Esophagus squamous epithelium (tissue), 5 donors: ENCODE data around the gene VMO1. TPM values are rescaled to one million over a fixed set of nuclear protein-coding genes. Genes with fewer than 3 reads are reported as not detected.

ENCODE experiments used
- DNase-seq: peaks from one replicate; lab custom pipeline; 2025; lab: John Stamatoyannopoulos, UW
- H3K27ac ChIP-seq, 4 donors: fragments of 200-600 bp; sonication (generic); one replicate each; pipeline ENCODE4 v1.5.1; 2016 to 2019; ENCODE audit warnings: mild to moderate bottlenecking in 1 of 4
- H3K27me3 ChIP-seq, 4 donors: fragments of 200-600 bp; sonication (generic); 1 replicate in 3 of 4; 2 replicates in 1 of 4; pipeline versions ENCODE4 v1.5.1 to v1.6.0; 2017 to 2021; ENCODE audit warnings: antibody characterized with exemption in 1 of 4
- H3K36me3 ChIP-seq, 3 donors: fragments of 200-600 bp; sonication (generic); one replicate each; pipeline ENCODE4 v1.5.1; 2016 to 2019
- H3K4me1 ChIP-seq, 3 donors: fragments of 200-600 bp; sonication (generic); one replicate each; pipeline ENCODE4 v1.5.1; 2017 to 2019
- H3K4me3 ChIP-seq, 4 donors: fragments of 200-600 bp; sonication (generic); 1 replicate in 3 of 4; 2 replicates in 1 of 4; pipeline ENCODE4 v1.5.1; 2016 to 2019; ENCODE audit warnings: mild to moderate bottlenecking in 2 of 4, moderate library complexity in 1 of 4
- H3K9me3 ChIP-seq, 3 donors: fragments of 200-600 bp; sonication (generic); one replicate each; pipeline ENCODE4 v1.5.1; 2016 to 2019
- POLR2A ChIP-seq, 4 donors: fragments of 450-650 bp; IDR thresholded peaks; one replicate each; pipeline ENCODE4 v1.6.1; 2017; ENCODE audit warnings: antibody characterized with exemption in 4 of 4, mild to moderate bottlenecking in 4 of 4, moderate library complexity in 3 of 4
- WGBS, 2 donors: methylation state at CpG; one replicate each; pipeline ENCODE4 v1.1.5; 2018; 5-methylcytosine and 5-hydroxymethylcytosine counted together
- intact Hi-C: fragments of 100-400 bp; cut with DNase I; formaldehyde crosslinking; loops from one replicate; pipeline ENCODE4 v1.15.0; 2022
- total RNA-seq, 4 donors: library from RNA; depleted of rRNA; stranded (reverse); fragments of >200 nt; gene quantifications; one replicate each; pipeline ENCODE4 v1.1.0, GENCODE V29; 2016
- TF ChIP-seq, protein P1 (sequence below), 6 experiments: fragments of 450-650 bp in 4 of 6; fragments of 200-600 bp in 2 of 6; sonication (generic) in 2 of 6; IDR thresholded peaks; one replicate each; pipeline ENCODE4 v1.5.1; 2016 to 2019; ENCODE audit warnings: antibody characterized with exemption in 6 of 6, mild to moderate bottlenecking in 4 of 6, moderate library complexity in 4 of 6
- donor health status: DM: yes; HTN: yes; CAD: no.

VMO1 gene
- total RNA-seq, 4 donors from 2014 or later, result 1.3 to 5.2 (median 1.5) TPM; not detected in 1

DNA sequence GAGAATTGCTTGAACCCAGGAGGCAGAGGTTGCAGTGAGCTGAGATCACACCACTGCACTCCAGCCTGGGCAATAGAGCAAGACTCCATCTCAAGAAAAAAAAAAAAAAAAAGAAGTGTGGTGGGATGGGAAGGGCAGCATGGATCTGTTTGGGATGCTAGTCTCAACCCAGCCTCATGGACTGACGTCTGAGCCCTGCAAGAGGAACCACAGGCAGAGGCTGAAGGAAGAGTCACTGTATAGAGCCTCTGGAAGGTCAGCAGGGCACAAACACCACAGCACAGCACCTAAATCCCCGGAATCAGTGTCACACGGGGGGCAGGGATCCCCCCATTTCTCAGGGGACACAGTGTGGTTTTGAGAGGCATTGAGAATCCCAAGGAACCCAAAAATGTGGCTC lies 35.6 kb downstream of the VMO1 start:
- no peak for DNase-seq
- Histone ChIP-seq H3K9me3 (no peaks in the 10 kb centered on the region), H3K4me1 (peaks cover 0 to 13% (median 0%) of the 10 kb centered on the region in 3 donors), H3K27ac (no peak overlapping the region), H3K4me3 (no peak overlapping the region), H3K27me3 (peaks cover 0 to 69% (median 0%) of the 10 kb centered on the region in 4 donors), H3K36me3 (no peaks in the 10 kb centered on the region)
- no peak for TF ChIP-seq POLR2A (IDR thresholded peaks at IDR 0.05)
- TF ChIP-seq, protein P1, sequence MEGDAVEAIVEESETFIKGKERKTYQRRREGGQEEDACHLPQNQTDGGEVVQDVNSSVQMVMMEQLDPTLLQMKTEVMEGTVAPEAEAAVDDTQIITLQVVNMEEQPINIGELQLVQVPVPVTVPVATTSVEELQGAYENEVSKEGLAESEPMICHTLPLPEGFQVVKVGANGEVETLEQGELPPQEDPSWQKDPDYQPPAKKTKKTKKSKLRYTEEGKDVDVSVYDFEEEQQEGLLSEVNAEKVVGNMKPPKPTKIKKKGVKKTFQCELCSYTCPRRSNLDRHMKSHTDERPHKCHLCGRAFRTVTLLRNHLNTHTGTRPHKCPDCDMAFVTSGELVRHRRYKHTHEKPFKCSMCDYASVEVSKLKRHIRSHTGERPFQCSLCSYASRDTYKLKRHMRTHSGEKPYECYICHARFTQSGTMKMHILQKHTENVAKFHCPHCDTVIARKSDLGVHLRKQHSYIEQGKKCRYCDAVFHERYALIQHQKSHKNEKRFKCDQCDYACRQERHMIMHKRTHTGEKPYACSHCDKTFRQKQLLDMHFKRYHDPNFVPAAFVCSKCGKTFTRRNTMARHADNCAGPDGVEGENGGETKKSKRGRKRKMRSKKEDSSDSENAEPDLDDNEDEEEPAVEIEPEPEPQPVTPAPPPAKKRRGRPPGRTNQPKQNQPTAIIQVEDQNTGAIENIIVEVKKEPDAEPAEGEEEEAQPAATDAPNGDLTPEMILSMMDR (IDR thresholded peaks at IDR 0.05), result no peak
- 28 to 57% methylated on average over 3 of the region's 3 CpGs for WGBS, 2 donors
- intact Hi-C loops, result no loop called here

DNA sequence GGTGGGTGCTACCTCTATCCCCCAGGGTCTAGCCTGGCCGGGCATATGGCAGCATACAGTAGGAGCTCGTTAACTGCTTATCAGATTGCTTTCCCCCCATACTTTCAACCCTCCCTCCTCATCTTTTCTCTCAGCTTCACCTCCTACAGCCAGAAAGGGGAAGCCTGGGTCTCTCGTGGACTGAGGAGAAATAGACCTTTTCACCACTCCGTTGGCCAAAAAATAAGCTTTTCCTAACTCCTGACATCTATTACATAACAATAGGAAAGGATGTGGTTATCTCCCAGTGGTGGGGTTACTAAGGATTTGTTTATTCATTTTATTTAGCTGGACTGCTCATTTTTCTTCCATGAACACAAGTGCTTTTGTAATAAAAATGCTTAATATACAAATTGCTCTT lies 37.5 kb downstream of the VMO1 start:
- no peak overlapping the region for H3K4me3 ChIP-seq
- H3K27me3 ChIP-seq, result peaks cover 0 to 72% (median 0%) of the 10 kb centered on the region in 4 donors
- H3K36me3 ChIP-seq, result no peaks in the 10 kb centered on the region
- intact Hi-C loops, result no loop called here
- H3K27ac ChIP-seq, result peak overlapping the region in 2 of 4 donors; percentile 17 to 18
- H3K9me3 ChIP-seq, result no peaks in the 10 kb centered on the region
- 51 to 52% methylated on average over 4 of the region's 4 CpGs for WGBS, 2 donors
- no peak for DNase-seq
- peaks cover 0 to 24% (median 0%) of the 10 kb centered on the region in 3 donors for H3K4me1 ChIP-seq
- TF ChIP-seq POLR2A (IDR thresholded peaks at IDR 0.05), result no peak

DNA sequence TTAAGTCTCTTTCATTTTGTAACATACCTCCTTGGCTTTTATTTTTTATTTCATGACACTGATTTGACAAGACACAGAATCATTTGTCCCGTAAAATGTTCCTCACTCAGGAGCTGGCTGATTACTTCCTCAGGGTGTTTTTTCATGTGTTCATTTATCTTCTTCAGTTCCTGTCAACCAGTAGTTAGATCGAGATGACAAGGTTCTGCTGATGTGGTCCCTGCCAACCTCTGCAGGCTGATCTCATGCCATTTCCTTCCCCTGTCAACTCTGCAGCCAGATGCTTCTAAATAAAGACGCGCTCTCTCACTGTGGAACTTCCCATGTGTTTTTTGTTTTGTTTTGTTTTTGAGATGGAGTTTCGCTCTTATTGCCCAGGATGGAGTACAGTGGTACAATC lies 38.3 kb downstream of the VMO1 start:
- H3K27ac ChIP-seq, result peak overlapping the region in 2 of 4 donors; percentile 18 to 20

DNA sequence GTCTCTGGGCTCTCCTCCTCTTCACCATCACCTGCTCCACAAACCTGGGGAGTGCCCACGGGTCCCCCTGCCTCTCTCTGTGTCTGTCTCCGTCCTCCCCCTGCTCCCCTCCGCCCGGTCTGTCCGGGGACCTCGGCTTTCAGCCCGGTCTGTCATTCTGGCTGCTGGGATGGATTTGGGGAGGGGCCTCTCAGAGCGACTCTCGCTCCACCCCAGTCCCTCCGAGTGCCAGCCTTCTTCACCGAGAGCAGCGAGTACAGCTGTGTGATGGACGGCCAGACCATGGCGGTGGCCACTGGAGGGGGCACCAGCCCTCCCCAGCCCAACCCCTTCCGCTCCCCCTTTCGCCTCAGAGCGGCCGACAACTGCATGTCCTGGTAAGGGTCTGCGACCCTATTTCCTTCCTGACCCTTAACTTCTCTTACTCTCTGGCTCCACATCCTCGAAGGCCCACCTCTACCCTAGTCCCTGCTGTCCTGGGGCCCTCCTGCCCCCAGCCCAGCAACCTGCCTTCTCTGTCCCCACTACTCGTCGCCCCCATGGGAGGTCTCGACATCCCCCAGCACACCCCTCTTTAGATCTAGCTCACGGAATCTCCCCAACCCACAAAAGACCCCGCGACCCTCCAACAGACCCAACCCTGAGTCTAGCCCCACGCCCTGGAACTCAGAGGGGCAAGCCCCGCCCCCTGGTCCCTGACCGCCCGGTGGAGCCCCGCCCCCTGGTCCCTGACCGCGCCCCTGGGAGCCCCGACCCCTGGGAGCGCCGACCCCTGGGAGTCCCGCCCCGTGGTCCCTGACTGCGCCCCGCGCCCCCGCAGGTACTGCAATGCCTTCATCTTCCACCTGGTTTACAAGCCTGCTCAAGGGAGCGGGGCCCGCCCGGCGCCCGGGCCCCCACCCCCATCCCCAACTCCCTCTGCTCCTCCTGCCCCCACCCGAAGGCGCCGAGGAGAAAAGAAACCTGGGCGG lies 40.9 kb downstream of the VMO1 start:
- no peak for DNase-seq
- Histone ChIP-seq H3K9me3 (no peaks in the 10 kb centered on the region), H3K27ac (no peak overlapping the region), H3K36me3 (no peaks in the 10 kb centered on the region), H3K4me1 (peaks cover 0 to 24% (median 0%) of the 10 kb centered on the region in 3 donors), H3K4me3 (peak overlapping the region in 1 of 4 donors; percentile 5), H3K27me3 (peaks cover 0 to 44% (median 0%) of the 10 kb centered on the region in 4 donors)
- 23 to 49% methylated on average over 15 to 20 of the region's 51 CpGs for WGBS, 2 donors
- intact Hi-C loops, result no loop called here
- TF ChIP-seq, protein P1 (IDR thresholded peaks at IDR 0.05), result no peak
- no peak for TF ChIP-seq POLR2A (IDR thresholded peaks at IDR 0.05)

More for the DNA sequence above, 38.3 kb downstream of the VMO1 start:
- Histone ChIP-seq H3K27me3 (peaks cover 0 to 66% (median 0%) of the 10 kb centered on the region in 4 donors), H3K4me1 (peaks cover 0 to 24% (median 0%) of the 10 kb centered on the region in 3 donors), H3K36me3 (no peaks in the 10 kb centered on the region), H3K4me3 (no peak overlapping the region), H3K9me3 (no peaks in the 10 kb centered on the region)
- DNase-seq, result no peak
- TF ChIP-seq, protein P1 (IDR thresholded peaks at IDR 0.05), result no peak
- peak in 1 of 4 donors; percentile 20 for TF ChIP-seq POLR2A (IDR thresholded peaks at IDR 0.05)
- intact Hi-C loops, result no loop called here
- 28 to 37% methylated on average over 5 of the region's 5 CpGs for WGBS, 2 donors

DNA sequence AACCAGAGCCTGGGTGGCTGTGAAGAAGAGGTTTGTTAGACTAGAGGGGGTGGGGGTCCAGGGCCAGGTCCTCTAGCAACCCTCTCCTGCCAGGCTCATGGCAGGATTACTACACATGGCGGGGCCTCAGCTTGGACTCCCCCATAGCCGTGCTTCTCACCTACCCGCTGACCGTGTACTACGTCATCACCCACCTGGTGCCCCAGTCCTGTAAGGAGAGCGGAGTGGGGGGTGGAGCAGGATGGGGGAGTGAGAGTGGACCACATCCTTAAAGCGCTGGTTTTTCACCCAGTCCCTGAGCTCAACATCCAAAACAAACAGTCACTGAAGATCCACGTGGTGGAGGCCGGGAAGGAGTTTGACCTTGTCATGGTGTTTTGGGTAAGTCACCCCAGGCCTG lies 42.3 kb downstream of the VMO1 start:
- no peak overlapping the region for H3K27ac ChIP-seq
- H3K36me3 ChIP-seq, result no peaks in the 10 kb centered on the region
- DNase-seq, result no peak
- no peaks in the 10 kb centered on the region for H3K9me3 ChIP-seq
- intact Hi-C loops, result no loop called here
- TF ChIP-seq POLR2A (IDR thresholded peaks at IDR 0.05), result no peak
- TF ChIP-seq, protein P1 (IDR thresholded peaks at IDR 0.05), result no peak
- H3K4me1 ChIP-seq, result peaks cover 0 to 33% (median 1%) of the 10 kb centered on the region in 3 donors
- H3K27me3 ChIP-seq, result peaks cover 0 to 36% (median 0%) of the 10 kb centered on the region in 4 donors
- no peak overlapping the region for H3K4me3 ChIP-seq
- WGBS, 2 donors, result 88 to 97% methylated on average over 7 of the region's 9 CpGs
